ENCODE results near the gene KCNE3.

Gene KCNE3, protein sequence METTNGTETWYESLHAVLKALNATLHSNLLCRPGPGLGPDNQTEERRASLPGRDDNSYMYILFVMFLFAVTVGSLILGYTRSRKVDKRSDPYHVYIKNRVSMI

DNA sequence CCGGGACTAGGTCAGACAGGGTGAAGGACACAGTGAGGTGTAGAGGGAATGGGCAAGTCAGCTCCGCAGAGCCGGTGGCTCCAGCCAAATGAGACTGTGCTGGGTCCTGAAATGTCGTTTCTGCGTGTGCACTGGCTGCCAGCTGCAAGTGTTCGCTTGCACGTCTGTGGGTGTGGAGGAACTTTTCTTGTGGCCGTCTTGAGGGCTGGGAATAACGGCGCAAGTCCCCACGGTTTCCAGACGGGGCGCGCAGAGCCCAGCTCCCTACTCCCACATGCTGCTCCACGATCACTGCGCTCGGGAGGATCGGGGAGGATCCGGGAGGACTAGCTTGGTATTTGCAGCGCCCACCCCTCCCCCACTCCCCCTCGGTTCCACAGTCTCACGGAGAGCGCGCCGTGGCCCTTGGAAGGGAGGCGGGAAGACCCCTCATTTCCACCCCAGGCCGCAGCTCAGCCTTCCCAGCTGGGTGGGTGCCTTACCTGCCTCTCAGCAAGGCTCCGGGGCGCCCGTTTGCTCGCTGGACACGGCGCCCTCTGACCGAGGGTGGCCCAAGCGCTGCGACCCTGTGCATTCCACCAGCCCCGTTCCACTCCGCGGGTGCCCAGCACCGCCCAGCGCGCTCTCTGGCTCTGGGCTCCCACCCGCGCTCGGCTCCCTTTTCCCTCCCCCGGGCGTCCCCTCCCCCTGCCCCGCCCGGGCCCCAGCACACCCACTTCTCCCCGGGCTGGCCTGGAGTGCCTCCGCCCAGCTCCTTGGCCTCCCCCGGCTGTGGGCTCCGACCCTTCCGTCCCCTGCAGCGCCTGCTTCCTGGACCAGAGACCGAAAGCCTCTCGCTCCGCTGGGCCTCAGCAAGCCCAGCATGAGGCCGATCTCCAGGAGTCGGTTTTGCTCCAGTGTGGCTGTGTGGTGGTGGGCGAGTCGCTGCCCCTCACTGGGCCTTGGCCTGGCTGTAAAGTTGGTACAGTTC is at the start of gene KCNE3:
Gene KCNE3 (minus strand): TSS at position 634 of the 970 bp plus-strand sequence. CDS start 9,986 bp downstream, outside the sequence.
- no peak for DNase-seq (ENCODE audit: low read depth in 4 of 4, low spot score in 1 of 4)

DNA sequence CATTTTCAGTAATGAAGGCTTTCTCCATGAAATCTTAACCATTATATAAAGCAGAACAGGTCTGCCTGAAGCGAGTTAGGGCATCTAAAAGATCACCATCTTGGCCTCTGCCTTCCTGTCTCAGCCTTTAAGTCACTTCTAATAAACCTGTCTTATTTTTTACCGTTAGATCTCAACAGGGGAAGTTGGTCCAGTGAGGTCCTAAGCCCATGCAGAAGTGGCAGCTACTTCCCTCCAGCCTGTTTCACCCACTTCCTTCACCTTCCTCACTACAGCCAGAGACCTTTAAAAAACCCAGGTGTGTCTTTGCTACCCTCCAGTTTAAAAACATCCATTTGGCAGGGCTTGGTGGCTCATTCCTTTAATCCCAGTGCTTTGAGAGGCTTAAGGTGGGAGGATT is 40.2 kb upstream of the KCNE3 start:
- DNase-seq (ENCODE audit: low read depth in 4 of 4, low spot score in 1 of 4), result no peak

DNA sequence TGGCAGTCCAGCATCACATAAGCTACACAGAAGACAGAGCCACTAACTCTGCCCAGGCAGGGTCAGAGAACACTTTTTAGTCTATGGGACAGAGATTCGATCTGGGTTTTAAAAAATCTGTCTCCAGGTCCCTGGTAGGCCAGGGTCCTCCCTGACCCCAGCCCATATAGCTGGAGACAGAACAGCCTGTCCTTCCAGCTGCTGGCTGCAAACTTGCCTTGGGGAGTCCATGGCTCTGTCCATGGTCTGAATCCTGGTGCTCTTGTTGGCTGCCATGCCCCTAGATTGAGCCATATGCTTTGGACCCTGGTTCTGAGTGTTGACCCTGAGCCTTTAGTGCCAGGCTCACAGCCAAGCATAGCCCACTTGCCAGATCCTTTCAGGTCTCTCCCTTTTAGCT is 39.5 kb upstream of the KCNE3 start:
- DNase-seq (ENCODE audit: low read depth in 4 of 4, low spot score in 1 of 4), result no peak

DNA sequence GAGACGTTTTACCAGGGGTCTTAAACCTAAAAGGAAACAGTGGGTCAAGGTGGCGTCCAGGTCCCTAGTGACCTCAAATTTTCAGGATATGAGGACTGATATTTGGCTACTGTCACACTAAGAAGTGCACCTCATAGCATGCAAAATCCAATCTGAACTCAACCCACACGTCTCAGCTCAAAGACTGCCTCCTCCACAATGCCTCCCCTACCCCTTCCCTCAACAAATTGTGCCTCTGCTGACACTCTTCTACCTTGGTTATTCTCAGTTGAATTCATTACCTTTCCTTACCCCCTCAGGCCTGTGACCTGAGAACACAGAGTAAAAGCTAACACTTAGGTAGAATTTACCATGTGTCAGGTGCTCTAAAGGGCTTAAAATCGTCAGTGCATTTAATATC is 38.6 kb upstream of the KCNE3 start:
- DNase-seq (ENCODE audit: low read depth in 4 of 4, low spot score in 1 of 4), result no peak

DNA sequence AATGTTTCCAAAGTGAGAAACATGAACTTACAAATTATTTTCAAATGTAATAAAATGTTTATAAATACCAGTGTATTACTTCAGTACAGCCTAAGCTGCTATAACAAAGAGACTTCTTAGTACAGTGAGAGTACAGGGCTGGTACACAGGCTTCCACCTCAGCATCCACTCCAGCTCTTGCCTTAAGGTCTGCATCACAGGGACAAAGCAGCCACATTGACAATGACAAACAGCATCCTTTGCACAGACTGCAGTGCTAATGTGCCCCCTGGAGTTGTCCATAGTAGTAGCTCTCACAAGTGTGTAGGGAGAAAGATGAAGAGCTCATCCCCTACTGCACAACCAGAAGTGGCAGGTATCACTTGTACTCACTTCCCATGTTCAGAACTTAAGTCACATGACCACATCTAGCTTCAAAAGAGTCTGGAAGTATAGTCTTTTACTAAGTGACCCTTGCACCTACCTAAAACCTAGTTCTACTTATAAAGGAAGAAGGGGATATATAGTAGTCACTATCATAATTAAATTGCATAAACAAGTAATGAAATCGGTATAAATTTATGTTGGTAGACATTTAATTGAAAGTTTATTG is 36.8 kb upstream of the KCNE3 start:
- no peak for DNase-seq (ENCODE audit: low read depth in 4 of 4, low spot score in 1 of 4)

DNA sequence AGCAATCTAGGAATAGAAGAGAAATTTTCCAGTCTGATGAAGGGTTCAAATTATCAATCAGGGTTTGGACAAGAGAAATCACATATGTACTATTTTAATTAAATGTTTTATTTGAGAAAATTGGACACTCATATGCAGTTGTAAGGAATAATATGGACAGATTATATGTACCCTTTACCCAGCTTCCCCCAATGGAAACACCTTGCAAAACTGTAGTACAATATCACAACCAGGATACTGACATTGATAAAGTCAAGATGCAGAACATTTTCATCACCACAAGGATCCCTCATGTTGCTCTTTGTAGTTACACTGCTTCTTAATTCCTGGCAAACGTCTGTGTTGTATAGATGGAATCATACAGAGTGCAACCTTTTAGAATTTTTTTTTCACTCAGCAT is 27.6 kb upstream of the KCNE3 start:
- DNase-seq (ENCODE audit: low read depth in 4 of 4, low spot score in 1 of 4), result no peak

DNA sequence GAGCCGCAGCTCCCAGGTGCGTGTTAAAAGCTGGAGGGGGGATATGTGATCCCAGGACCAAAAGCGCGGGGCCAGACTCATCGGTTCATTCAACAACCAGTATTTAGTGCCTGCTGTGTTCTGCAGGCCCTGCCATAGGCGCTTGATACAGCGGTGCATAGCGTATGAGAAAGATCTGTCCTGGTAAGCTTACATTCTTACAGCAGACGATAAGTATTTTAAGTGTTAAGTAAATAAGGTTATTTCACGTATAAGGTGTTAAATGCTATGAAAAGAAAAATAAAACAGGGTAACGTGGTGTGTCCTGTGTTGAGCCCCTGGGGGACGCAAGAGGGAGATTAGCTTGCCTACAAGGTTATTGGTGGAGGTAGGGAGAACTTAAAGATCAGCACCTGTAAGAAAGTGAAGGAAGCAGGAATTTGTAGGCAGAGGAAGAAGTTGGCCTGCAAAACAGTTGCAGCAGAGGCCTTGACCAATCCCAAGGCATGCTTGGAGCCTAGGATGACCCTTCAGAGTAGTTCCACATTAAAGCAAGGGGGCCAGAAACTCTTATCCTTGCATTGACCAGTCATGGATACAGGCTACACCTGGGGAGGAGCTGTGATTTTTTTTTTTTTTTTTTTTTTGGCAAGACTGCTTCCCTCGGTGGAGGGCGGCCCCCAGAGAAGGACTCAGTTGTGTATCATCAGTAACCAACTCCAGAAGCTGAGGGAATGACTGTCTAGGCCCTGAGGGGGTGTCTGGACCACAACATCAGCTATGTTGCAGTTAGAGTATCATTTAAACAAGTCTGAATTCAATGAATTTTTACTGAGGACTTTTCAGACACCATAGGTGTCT is 26.7 kb upstream of the KCNE3 start:
- no peak for DNase-seq (ENCODE audit: low read depth in 4 of 4, low spot score in 1 of 4)

DNA sequence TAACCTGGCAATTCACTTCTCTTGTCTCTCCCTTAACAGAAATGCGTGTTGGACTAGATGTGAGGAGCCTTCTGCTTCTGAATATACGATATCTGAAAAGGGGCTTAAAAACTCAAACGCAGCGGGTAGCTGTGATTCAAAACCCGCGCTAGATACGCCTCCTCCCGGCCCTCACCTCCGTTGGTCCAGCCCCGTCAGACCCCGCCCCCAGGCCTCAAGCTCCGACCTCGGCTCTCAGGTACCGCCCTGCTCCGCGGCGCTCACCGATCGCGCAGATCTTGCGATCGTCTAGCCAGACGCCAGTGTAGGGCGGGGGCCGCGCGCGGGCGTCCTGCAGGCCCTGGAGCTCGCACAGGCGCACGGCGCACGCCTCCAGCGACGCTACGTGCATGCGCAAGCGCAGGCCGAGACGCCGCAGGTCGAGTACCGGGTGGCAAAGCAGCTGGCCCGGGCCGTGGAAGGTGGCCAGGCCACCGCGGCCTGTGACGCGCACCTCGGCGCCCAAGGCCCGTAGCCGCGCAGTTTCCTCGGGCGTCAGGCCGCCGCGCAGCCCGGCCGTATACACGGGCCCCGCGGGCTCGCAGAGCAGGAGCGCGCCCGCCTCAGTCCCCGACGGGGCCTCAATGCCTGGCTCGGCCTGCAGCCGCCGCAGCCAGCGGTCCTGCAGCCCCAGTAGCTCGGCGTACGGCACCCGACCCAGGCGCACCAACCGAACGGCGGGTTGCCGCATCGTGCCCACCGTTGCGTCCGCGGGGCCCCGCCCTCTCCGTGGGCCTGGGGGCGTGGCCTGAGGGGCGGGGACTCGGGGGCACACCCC is 25.8 kb upstream of the KCNE3 start, which contains the start of gene LIPT2:
Gene LIPT2 (minus strand): TSS at position 751 of the 817 bp plus-strand sequence. CDS start 21 bp downstream, at position 730.
- DNase-seq (ENCODE audit: low read depth in 4 of 4, low spot score in 1 of 4), result peak; percentile 94 to 98 (median 95)

DNA sequence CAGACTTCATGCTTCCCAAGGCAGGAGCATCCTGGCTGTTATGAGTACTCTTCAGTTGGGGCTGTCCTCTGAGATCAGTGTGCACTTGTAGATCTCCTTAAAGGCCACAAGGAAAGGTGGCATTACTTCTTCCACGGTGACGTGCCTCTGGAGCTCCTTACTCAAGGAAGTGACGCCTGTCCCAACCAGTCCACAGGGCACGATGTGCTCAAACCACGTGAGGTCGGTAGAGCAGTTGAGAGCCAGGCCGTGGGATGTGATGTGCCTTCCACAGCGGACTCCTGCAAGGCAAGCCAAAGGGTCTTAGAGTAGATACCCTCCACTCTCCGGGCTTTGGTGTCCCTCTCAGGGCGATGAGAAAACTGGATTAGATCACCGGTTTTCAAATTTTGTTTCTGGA is 24.7 kb upstream of the KCNE3 start:
- no peak for DNase-seq (ENCODE audit: low read depth in 4 of 4, low spot score in 1 of 4)

DNA sequence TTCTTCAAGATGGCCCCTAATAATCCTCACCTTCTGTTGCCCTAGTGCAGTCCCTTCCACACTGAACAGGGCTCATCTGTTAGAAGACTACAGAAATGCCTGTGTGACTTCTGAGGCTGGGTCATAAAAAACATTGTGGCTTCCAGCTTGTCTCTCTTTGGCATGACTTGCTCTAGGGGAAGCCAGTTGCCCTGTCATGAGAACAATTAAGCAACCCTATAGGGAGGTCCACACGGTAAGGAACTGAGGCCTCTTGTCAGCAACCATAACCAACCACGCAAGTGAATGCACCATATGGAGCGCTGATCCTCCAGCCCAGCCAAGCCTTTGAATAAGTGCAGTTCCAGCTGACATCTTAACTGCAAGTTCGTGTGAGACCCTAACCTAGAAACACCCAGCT is 23.6 kb upstream of the KCNE3 start:
- no peak for DNase-seq (ENCODE audit: low read depth in 4 of 4, low spot score in 1 of 4)

DNA sequence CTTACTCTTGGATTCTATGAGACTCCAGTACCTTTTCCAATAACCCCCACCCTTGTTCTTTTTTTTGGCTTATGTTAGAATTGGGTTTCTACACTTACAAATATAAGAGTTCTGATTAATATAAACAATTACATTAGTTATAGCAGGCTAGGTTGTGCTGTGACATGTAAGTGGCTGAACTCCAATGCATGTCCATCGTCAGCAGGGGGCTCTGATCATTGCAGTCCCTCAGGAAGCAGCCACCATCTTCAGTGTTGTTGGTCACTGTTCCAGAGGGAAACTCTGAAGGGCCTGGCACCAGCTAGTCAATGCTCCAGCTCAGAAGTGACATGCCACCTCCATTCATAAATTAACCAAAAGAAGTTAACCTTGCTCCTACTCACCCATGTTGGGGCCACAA is 20.5 kb upstream of the KCNE3 start:
- no peak for DNase-seq (ENCODE audit: low read depth in 4 of 4, low spot score in 1 of 4)

DNA sequence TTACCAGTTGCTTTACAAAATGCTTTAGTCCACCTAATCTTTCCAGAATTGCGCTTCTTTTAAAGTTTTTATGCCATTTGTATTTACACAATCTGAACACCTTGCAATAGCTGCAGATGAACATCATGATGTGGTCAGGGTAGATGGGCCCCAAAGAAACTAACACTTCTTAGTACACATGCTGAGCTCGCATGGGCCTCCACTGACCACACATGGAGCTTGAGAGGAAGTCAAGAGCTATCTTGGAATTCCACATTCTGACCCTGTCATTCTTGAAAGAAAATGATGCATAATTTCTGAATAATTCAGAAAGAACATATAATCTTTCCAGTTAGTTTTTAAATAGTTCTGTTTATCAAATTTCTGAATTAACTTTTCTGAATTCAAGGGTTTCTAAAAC is 18.5 kb upstream of the KCNE3 start:
- no peak for DNase-seq (ENCODE audit: low read depth in 4 of 4, low spot score in 1 of 4)

DNA sequence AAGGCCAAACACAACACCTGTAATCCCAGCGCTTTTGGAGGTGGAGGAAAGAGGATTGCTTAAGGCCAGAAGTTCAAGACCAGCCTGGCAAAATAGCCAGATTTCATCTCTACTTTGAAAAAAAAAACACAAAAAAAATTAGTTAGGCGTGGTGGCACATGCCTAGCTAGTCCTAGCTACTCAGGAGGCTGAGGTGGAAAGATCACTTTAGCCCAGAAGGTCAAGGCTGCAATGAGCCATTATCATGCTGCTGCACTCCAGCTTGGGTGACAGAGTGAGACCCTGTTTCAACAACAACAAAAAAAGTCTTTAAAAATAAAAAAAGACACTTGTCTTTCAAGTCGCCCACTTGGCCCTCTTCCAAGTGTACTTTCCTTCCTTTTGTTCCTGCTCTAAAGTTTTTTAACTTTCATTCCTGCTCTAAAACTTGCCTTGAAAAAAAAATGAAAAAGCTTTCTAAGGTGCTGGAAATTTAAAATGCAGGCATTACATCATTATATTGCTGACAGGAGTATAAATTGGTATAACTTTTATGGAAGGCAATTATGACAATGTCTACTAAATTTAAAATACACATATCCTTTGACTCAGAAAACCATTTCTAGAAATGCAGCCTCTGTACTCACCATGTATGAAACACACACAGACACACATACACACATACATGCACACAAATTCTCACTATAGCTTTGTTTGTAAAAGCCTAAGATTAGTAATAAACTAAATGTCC is 13.5 kb upstream of the KCNE3 start:
- no peak for DNase-seq (ENCODE audit: low read depth in 4 of 4, low spot score in 1 of 4)

DNA sequence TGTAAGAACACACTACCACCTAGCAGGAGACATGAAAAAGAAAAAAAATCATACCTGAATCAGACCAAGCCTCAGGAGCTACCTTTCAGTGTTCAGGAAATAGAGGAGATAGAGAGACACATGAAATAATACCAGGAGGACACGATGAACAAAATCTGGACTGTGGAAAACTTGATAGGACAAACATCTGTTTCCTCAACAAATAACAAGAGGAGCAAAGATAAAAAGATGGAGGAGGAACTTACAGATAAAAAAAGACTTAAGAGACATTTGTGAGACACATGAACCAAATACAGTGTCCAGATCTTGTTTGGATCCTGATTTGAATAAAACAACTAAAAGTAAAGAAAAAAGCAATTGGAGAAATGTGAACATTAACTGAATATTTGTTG is 12.4 kb upstream of the KCNE3 start:
- DNase-seq (ENCODE audit: low read depth in 4 of 4, low spot score in 1 of 4), result no peak

DNA sequence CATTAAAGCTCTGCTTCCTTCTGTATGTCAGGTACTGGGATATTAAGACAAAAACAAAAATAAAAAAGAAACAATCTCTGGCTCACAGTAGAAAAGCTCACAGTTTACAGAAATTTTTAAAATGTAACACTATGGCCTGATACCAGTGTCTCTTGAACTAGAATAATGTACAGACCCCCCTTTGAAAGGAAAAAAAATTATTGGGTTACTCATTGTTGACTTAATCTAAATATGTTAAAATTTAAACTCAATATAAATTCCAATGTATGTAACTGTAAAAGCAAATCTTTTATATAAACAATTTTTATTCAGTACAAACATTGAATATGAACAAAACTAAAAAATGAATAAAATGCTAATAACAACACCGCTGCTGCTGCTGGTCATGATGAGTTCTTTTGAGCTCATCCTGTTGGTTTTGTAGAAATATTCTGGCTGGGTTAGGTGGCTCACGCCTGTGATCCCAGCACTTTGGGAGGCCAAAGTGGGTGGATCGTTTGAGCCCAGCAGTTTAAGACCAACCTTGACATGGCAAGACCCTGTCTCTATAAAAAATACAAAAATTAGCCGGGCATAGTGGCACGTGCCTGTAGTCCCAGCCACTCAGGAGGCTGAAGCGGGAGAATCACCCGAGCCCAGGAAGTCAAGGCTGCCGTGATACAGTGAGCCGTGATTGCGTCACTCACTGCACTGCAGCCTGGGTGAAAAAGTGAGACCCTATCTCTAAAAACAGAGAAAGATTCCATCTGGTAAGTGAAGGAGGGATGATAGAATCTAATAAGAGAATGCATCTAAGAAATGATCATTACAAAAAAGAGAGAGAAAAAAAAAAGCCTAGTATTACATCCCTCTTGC is 11.8 kb upstream of the KCNE3 start:
- DNase-seq (ENCODE audit: low read depth in 4 of 4, low spot score in 1 of 4), result no peak

DNA sequence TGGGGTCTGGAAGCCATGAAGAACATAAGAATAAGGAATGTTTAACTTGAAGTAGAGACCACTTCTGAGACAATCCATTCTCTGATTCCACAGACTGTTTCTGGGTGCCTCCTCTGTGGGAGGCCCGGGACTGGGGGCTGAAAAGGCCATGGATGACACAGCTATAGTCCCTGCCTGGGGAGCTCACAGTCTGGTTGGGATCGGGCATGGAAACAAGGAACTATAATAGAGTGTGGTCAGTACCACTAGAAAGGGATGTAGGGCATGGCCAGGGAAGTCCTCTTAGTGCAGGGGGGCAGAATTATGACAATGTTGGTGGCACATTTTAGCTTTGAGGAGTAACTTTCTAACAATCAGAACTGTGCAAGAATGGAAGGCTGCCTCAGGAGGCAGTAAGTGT is 9.2 kb upstream of the KCNE3 start:
- no peak for DNase-seq (ENCODE audit: low read depth in 4 of 4, low spot score in 1 of 4)

DNA sequence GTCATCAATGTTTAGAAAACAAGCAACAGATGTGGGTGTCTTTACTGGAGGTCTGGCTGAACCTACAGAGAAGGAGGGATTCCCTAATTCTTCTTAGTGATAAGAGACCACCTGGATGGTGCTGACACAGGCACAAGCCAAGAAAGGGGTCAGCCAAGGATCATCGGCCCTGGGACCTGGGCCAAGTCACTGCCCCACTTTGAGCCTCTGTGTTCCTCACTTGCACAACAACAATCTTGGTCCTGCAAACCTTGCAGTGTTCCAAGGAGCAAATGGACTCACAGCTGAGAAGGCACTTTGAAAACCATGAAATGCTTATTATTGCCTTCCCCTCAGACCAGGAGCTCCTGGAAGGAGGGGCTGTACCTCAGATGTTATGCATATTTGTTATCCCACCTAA is 7.0 kb upstream of the KCNE3 start:
- DNase-seq (ENCODE audit: low read depth in 4 of 4, low spot score in 1 of 4), result no peak

DNA sequence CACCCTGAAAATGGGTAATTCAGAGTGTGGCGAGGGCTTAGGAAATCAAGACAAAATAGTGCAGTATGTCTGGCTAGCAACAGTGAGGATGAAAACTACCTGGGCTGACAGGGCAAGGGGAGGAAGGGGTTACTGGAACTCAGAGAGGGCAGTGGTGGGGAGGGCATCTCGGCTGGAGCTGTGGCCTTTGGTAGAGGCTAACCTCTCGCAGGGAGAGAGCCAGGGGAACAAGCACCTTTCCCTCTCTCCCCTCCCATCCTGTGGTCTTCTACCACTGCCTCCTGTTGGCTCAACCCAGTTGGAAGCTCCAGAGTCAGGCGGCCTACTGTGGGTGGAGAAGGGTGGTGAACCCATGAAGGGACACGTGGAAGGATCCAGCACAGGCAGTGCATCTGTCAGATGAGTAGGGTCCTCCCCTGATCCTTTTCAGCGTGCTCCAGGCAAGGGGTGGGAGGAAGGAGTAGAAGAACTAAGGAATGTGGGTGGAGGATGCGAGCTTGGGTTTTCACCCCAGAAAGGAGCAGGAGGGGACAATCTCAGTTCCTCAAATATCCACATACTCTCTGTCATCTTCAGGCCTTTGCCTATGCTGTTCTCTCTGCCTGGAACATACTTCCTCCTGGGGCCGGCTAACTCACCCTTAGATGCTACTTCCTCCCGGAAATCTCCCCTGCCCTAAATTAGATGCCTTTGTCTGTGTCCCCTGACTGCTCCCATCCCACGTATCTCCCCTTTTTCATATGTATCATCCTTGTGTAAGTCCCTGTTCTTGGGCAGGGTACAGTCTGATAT is 6.2 kb upstream of the KCNE3 start:
- no peak for DNase-seq (ENCODE audit: low read depth in 4 of 4, low spot score in 1 of 4)
